ENCODE measurements around the gene CPXM2. TPM values are rescaled to one million over a fixed set of nuclear protein-coding genes. Genes with fewer than 3 reads are reported as not detected.

Gene CPXM2
- polyA plus RNA-seq, 1 of the 3 experiments (the other 2 are of a cell fraction), result not detected

DNA sequence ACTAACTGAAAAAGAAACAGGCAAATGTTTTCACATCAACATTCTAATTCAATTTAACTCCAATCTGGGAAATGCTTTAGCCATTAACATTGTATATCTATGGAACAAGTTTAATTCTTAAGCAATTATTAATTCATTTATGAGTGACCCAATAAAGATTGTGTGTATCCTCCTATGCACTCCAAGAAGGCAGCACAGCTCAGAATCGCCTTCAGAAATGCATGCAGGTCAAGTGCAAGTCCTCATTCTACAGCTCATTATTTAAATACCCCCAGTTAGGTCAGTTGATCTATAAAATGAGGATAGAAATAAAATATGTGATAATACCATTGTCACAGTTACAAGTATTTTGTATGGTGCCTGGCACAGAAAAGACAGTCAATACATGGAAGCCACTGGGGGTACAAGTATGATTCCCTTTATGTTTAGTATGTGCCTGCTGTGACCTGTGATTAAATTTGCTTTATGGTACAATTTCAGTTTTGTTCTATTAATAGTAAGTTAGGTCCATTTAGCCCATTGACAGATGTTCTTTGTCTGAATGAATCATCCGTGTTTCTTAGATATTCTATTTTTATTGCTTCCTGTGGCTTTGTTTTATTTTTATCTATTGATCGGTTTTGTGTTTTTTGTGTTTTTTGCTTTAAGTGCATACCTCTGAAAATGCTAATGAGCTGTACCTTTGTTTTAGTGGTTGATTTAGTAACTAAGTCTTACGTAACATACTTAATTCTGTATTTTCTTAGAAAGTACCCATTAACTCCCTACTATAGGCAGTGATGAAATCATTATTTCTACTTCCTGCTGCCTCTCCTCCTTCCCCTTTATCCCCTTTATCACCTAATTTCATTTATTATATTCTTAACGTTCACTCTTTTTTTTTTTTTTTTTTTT lies 42.8 kb downstream of the CPXM2 start:
- Histone ChIP-seq H3K4me3 (ENCODE audit: low read depth in 2 of 2, low read length in 1 of 2) (no peak overlapping the region), H3K4me2 (no peak overlapping the region), H3K9me3 (no peaks in the 10 kb centered on the region), H3K36me3 (replicated peaks in 1 of 2; ENCODE audit: control insufficient read depth in 1 of 2, insufficient read depth in 2 of 2, low read length in 1 of 2) (no peaks in the 10 kb centered on the region), H4K20me1 (ENCODE audit: insufficient read depth) (no peaks in the 10 kb centered on the region), H3K9me2 (no peaks in the 10 kb centered on the region), H3F3A (replicated peaks; ENCODE audit: insufficient read depth) (no peaks in the 10 kb centered on the region), H3K27me3 (ENCODE audit: insufficient read depth) (no peaks in the 10 kb centered on the region), H3K9ac (no peak overlapping the region), H3K79me2 (ENCODE audit: insufficient read depth) (no peaks in the 10 kb centered on the region), H3K27ac (ENCODE audit: low read depth in 2 of 2, low read length in 1 of 2) (no peak overlapping the region), H2AFZ (ENCODE audit: low read depth) (no peak overlapping the region), H3K4me1 (ENCODE audit: control insufficient read depth in 1 of 2, insufficient read depth in 2 of 2, low read depth in 1 of 2, low read length in 1 of 2) (no peaks in the 10 kb centered on the region; a peak in 1 of 4 replicates)
- WGBS (ENCODE audit: low lambda C conversion rate), result 27% methylated on average over 5 of the region's 5 CpGs
- TF ChIP-seq EP300 (IDR thresholded peaks at IDR 0.05; ENCODE audit: borderline replicate concordance in 1 of 2, low read depth in 1 of 2, low read length in 1 of 2), result no peak
- TF ChIP-seq FOSL2 (IDR thresholded peaks at IDR 0.05; ENCODE audit: borderline replicate concordance, low read depth), result no peak
- no peak for TF ChIP-seq JUND (IDR thresholded peaks at IDR 0.05)
- TF ChIP-seq MEF2A (IDR thresholded peaks at IDR 0.05; ENCODE audit: borderline replicate concordance, low read depth), result no peak
- TF ChIP-seq ELF1 (IDR thresholded peaks at IDR 0.05), result no peak
- no peak for TF ChIP-seq SIN3A (IDR thresholded peaks at IDR 0.05; ENCODE audit: borderline replicate concordance, low read depth, low read length)
- TF ChIP-seq MXI1 (IDR thresholded peaks at IDR 0.05; ENCODE audit: low read depth, low read length), result no peak
- TF ChIP-seq GABPA (IDR thresholded peaks at IDR 0.05; ENCODE audit: low read depth), result no peak
- POLR2A ChIA-PET, result no interaction called here
- no peak for DNase-seq
- CTCF ChIA-PET, result interaction anchor here (1.2 kb wide), 1 partner anchor 18 kb away, joined by 4 read pairs; no protein-coding TSS in a partner anchor

DNA sequence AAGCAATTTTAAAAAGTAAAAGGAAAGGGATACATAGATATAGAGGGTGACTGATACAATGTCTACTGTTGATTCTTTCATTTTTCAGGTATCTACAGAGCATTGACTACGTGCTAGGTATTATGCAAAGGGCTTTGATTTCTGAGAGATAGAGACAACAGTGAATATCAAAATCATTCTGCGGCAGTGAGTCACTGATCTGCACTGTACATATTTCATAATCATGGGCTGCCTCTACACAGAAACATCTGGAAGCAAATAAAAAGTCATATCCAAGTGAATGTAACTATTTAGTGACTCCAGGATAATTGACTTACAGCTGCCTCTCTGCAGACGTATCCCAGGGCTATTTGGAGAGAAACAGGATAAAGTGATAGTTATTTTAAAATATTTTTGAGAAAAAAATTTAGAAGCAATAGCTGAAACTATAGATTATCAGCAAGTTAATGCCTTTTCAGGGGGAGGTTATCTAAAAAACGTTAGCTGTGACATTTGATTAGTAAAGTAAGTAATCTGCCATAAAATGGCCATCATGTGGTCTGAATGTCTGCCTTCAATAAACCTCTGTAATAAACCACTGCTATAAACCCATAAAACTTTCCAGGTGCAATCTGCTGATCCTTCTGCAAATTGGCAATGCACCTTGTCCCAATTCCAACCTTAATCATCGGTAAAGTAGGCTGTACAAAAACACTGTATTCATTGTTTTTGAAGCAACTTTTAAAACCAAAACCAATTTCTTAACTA lies 43.7 kb downstream of the CPXM2 start:
- no peaks in the 10 kb centered on the region for H3K9me2 ChIP-seq
- ChIA-PET POLR2A (interaction anchor here (0.6 kb wide), 1 partner anchor 33 kb away, joined by 5 read pairs; no protein-coding TSS in a partner anchor), CTCF (interaction anchor here (1.2 kb wide), 1 partner anchor 17 kb away, joined by 4 read pairs; no protein-coding TSS in a partner anchor)

More for the DNA sequence above, 43.7 kb downstream of the CPXM2 start:
- no peaks in the 10 kb centered on the region for H3K79me2 ChIP-seq (ENCODE audit: insufficient read depth)
- no peaks in the 10 kb centered on the region for H3K36me3 ChIP-seq (replicated peaks in 1 of 2; ENCODE audit: control insufficient read depth in 1 of 2, insufficient read depth in 2 of 2, low read length in 1 of 2)
- no peaks in the 10 kb centered on the region for H3F3A ChIP-seq (replicated peaks; ENCODE audit: insufficient read depth)
- no peaks in the 10 kb centered on the region for H3K9me3 ChIP-seq
- DNase-seq, result peak; percentile 54
- H3K4me3 ChIP-seq (ENCODE audit: low read depth in 2 of 2, low read length in 1 of 2), result no peak overlapping the region
- no peak overlapping the region for H3K9ac ChIP-seq
- H4K20me1 ChIP-seq (ENCODE audit: insufficient read depth), result no peaks in the 10 kb centered on the region
- peak overlapping the region in 1 of 2 experiments; percentile 25; a peak in 1 of 4 replicates for H3K27ac ChIP-seq (ENCODE audit: low read depth in 2 of 2, low read length in 1 of 2)
- no peak overlapping the region for H2AFZ ChIP-seq (ENCODE audit: low read depth)
- 5% methylated on average over 5 of the region's 5 CpGs for WGBS (ENCODE audit: low lambda C conversion rate)
- TF ChIP-seq EP300 (IDR thresholded peaks at IDR 0.05; ENCODE audit: borderline replicate concordance in 1 of 2, low read depth in 1 of 2, low read length in 1 of 2), result peak in 1 of 2 experiments; percentile 25; a peak in 1 of 4 replicates
- no peak for TF ChIP-seq RXRA (IDR thresholded peaks at IDR 0.05; ENCODE audit: borderline replicate concordance, low read depth)
- peak; percentile 35; the same call in 1 of the 2 replicates for TF ChIP-seq RCOR1 (IDR thresholded peaks at IDR 0.05; ENCODE audit: low read length)
- TF ChIP-seq NRF1 (IDR thresholded peaks at IDR 0.05; ENCODE audit: low read depth, low read length), result no peak
- TF ChIP-seq, protein P1, sequence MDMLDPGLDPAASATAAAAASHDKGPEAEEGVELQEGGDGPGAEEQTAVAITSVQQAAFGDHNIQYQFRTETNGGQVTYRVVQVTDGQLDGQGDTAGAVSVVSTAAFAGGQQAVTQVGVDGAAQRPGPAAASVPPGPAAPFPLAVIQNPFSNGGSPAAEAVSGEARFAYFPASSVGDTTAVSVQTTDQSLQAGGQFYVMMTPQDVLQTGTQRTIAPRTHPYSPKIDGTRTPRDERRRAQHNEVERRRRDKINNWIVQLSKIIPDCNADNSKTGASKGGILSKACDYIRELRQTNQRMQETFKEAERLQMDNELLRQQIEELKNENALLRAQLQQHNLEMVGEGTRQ (IDR thresholded peaks at IDR 0.05; ENCODE audit: borderline replicate concordance, low read depth, low read length), result no peak
- TF ChIP-seq SIN3A (IDR thresholded peaks at IDR 0.05; ENCODE audit: borderline replicate concordance, low read depth, low read length), result no peak
- TF ChIP-seq JUND (IDR thresholded peaks at IDR 0.05), result no peak
- no peak for TF ChIP-seq TEAD4 (IDR thresholded peaks at IDR 0.05; ENCODE audit: borderline replicate concordance, insufficient read depth)
- no peak for TF ChIP-seq FOXJ3 (CRISPR knock-in tag; IDR thresholded peaks at IDR 0.05)
- TF ChIP-seq NFIC (IDR thresholded peaks at IDR 0.05; ENCODE audit: borderline replicate concordance), result no peak
- TF ChIP-seq TCF12 (IDR thresholded peaks at IDR 0.05), result no peak
- TF ChIP-seq, protein P2, sequence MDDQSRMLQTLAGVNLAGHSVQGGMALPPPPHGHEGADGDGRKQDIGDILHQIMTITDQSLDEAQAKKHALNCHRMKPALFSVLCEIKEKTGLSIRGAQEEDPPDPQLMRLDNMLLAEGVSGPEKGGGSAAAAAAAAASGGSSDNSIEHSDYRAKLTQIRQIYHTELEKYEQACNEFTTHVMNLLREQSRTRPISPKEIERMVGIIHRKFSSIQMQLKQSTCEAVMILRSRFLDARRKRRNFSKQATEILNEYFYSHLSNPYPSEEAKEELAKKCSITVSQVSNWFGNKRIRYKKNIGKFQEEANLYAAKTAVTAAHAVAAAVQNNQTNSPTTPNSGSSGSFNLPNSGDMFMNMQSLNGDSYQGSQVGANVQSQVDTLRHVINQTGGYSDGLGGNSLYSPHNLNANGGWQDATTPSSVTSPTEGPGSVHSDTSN (IDR thresholded peaks at IDR 0.05), result no peak
- TF ChIP-seq ELF1 (IDR thresholded peaks at IDR 0.05), result no peak
- no peak for TF ChIP-seq SMC3 (IDR thresholded peaks at IDR 0.05; ENCODE audit: low read depth, low read length)
- no peak for TF ChIP-seq FOXM1 (IDR thresholded peaks at IDR 0.05; ENCODE audit: low read depth)
- H3K4me1 ChIP-seq (ENCODE audit: control insufficient read depth in 1 of 2, insufficient read depth in 2 of 2, low read depth in 1 of 2, low read length in 1 of 2), result no peaks in the 10 kb centered on the region; a peak in 1 of 4 replicates
- no peak overlapping the region for H3K4me2 ChIP-seq
- no peaks in the 10 kb centered on the region for H3K27me3 ChIP-seq (ENCODE audit: insufficient read depth)

All from SK-N-SH (cell line).